ENCODE data around the gene TM4SF4.

- TF ChIP-seq, protein P1, sequence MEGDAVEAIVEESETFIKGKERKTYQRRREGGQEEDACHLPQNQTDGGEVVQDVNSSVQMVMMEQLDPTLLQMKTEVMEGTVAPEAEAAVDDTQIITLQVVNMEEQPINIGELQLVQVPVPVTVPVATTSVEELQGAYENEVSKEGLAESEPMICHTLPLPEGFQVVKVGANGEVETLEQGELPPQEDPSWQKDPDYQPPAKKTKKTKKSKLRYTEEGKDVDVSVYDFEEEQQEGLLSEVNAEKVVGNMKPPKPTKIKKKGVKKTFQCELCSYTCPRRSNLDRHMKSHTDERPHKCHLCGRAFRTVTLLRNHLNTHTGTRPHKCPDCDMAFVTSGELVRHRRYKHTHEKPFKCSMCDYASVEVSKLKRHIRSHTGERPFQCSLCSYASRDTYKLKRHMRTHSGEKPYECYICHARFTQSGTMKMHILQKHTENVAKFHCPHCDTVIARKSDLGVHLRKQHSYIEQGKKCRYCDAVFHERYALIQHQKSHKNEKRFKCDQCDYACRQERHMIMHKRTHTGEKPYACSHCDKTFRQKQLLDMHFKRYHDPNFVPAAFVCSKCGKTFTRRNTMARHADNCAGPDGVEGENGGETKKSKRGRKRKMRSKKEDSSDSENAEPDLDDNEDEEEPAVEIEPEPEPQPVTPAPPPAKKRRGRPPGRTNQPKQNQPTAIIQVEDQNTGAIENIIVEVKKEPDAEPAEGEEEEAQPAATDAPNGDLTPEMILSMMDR (conservative IDR thresholded peaks at IDR 0.05), result no peak
- no peak for TF ChIP-seq EZH2 (IDR thresholded peaks at IDR 0.05; ENCODE audit: low read depth)
These were observed 38.3 kb upstream of the TM4SF4 start for GRCh38 chr3:149435996-149436885.

All from PC-9 (cell line).